GM23338 (cell line): ENCODE results near the gene JAK2. TPM values are rescaled to one million over a fixed set of nuclear protein-coding genes. Genes with fewer than 3 reads are reported as not detected.

ENCODE experiments used
- ATAC-seq: fragments of 200-7000 bp; cut with Tn5 transposase; 3 replicates; pipeline ENCODE4 v1.9.1; 2020
- DNase-seq: peaks from one replicate; pipeline ENCODE4 v3.0.0-alpha.2; 2015; ENCODE audit warnings: low spot score
- H2AFZ ChIP-seq: fragments of 200-600 bp; sonication (generic); 2 replicates; pipeline ENCODE4 v1.8.0; 2016; ENCODE audit warnings: antibody characterized with exemption, mild to moderate bottlenecking, moderate library complexity
- H3F3A ChIP-seq: fragments of 200-600 bp; sonication (generic); replicated peaks from 2 replicates; pipeline ENCODE4 v1.8.0; 2017; ENCODE audit warnings: antibody characterized with exemption, mixed run types, low read depth
- H3K27ac ChIP-seq: fragments of 200-600 bp; sonication (generic); 2 replicates; pipeline ENCODE4 v1.6.1; 2016; ENCODE audit warnings: low read depth
- H3K27me3 ChIP-seq: fragments of 200-600 bp; sonication (generic); 2 replicates; pipeline ENCODE4 v1.8.0; 2016; ENCODE audit warnings: mild to moderate bottlenecking, mixed run types, moderate library complexity; ENCODE audit not compliant: insufficient read depth
- H3K36me3 ChIP-seq: fragments of 200-600 bp; sonication (generic); 2 replicates; pipeline ENCODE4 v1.8.0; 2016; ENCODE audit warnings: mild to moderate bottlenecking; ENCODE audit not compliant: insufficient read depth
- H3K4me1 ChIP-seq: fragments of 200-600 bp; sonication (generic); 2 replicates; pipeline ENCODE4 v1.8.0; 2016; ENCODE audit warnings: mild to moderate bottlenecking, moderate library complexity; ENCODE audit not compliant: insufficient read depth
- H3K4me2 ChIP-seq: fragments of 200-600 bp; sonication (generic); 2 replicates; pipeline ENCODE4 v1.7.1; 2017; ENCODE audit warnings: mixed run types
- H3K4me3 ChIP-seq: fragments of 200-600 bp; sonication (generic); 2 replicates; pipeline ENCODE4 v1.6.1; 2016; ENCODE audit warnings: mixed run types
- H3K79me2 ChIP-seq: fragments of 200-600 bp; sonication (generic); replicated peaks from 2 replicates; pipeline ENCODE4 v1.8.0; 2017; ENCODE audit warnings: mild to moderate bottlenecking; ENCODE audit not compliant: insufficient read depth
- H3K9me2 ChIP-seq: fragments of 200-600 bp; sonication (generic); 2 replicates; pipeline ENCODE4 v1.8.0; 2017; ENCODE audit not compliant: insufficient read depth
- H4K20me1 ChIP-seq: fragments of 200-600 bp; sonication (generic); replicated peaks from 2 replicates; pipeline ENCODE4 v1.8.0; 2017; ENCODE audit warnings: mild to moderate bottlenecking; ENCODE audit not compliant: insufficient read depth
- H3K27ac Mint-ChIP-seq: 2 replicates; pipeline ENCODE4 v1.8.0; 2020; ENCODE audit warnings: inconsistent platforms, mild to moderate bottlenecking, moderate library complexity, mixed read lengths
- H3K27me3 Mint-ChIP-seq: 3 replicates; pipeline ENCODE4 v1.8.0; 2022; ENCODE audit warnings: low read depth, mild to moderate bottlenecking, moderate library complexity, mixed read lengths, inconsistent platforms; ENCODE audit not compliant: insufficient read depth, poor library complexity
- H3K36me3 Mint-ChIP-seq: 3 replicates; pipeline ENCODE4 v1.8.0; 2021; ENCODE audit warnings: low read depth, mild to moderate bottlenecking, inconsistent platforms, moderate library complexity, mixed read lengths
- H3K4me1 Mint-ChIP-seq: 3 replicates; pipeline ENCODE4 v1.8.0; 2020; ENCODE audit warnings: mild to moderate bottlenecking, inconsistent platforms, mixed read lengths
- H3K4me3 Mint-ChIP-seq: 3 replicates; pipeline ENCODE4 v1.8.0; 2021; ENCODE audit warnings: moderate library complexity, mild to moderate bottlenecking, inconsistent platforms, mixed read lengths
- H3K9me3 Mint-ChIP-seq: 3 replicates; pipeline ENCODE4 v1.8.0; 2020; ENCODE audit warnings: moderate library complexity, mild to moderate bottlenecking, inconsistent platforms, mixed read lengths
- EZH2 ChIP-seq: fragments of 200-600 bp; sonication (generic); IDR thresholded peaks from one replicate; pipeline ENCODE4 v1.8.0; 2017; ENCODE audit warnings: antibody characterized with exemption, mild to moderate bottlenecking, low read depth; ENCODE audit not compliant: unreplicated experiment
- EZH2phosphoT487 ChIP-seq: fragments of 200-600 bp; sonication (generic); IDR thresholded peaks from one replicate; pipeline ENCODE4 v1.8.1; 2018; ENCODE audit warnings: antibody characterized with exemption; ENCODE audit not compliant: unreplicated experiment
- NANOG ChIP-seq: IDR thresholded peaks from 2 replicates; pipeline ENCODE4 v1.6.1; 2016; ENCODE audit warnings: antibody characterized with exemption, borderline replicate concordance
- POLR2AphosphoS5 ChIP-seq: IDR thresholded peaks from 2 replicates; pipeline ENCODE4 v1.6.1; 2016; ENCODE audit warnings: antibody characterized with exemption, low read depth
- ZNF114 ChIP-seq: fragments of 250-450 bp; sonication (Bioruptor Pico); IDR thresholded peaks from 2 replicates; pipeline ENCODE4 v1.5.0; 2020; ENCODE audit warnings: mild to moderate bottlenecking, moderate library complexity
- ZNF331 ChIP-seq: fragments of 250-450 bp; sonication (Bioruptor Pico); IDR thresholded peaks from 2 replicates; pipeline ENCODE4 v1.5.0; 2020; ENCODE audit warnings: low read depth, mild to moderate bottlenecking, moderate library complexity
- polyA plus RNA-seq: library from polyadenylated mRNA; unstranded; fragments of >200 nt; fragmentation: Nextera tagmentation; extraction: Ambion mirVana; gene quantifications from 2 replicates; pipeline ENCODE4 v1.2.1, GENCODE V29; 2016
- total RNA-seq: library from RNA; depleted of rRNA; stranded (reverse); fragments of >200 nt; shearing (Covaris generic); gene quantifications from 2 replicates; pipeline ENCODE4 v1.2.3, GENCODE V29; 2014
- TF ChIP-seq, protein P1 (sequence below), 2 experiments: fragments of 200-600 bp in 1 of 2; sonication (generic) in 1 of 2; conservative IDR thresholded peaks; 2 replicates each; pipeline versions ENCODE4 v1.5.1 to v1.6.1; 2016 to 2017; ENCODE audit warnings: antibody characterized with exemption in 2 of 2, low read depth in 2 of 2, mild to moderate bottlenecking in 2 of 2, moderate library complexity in 1 of 2
- TF ChIP-seq, protein P2 (sequence below): IDR thresholded peaks from 2 replicates; pipeline ENCODE4 v1.6.1; 2016; ENCODE audit warnings: antibody characterized with exemption
- TF ChIP-seq, protein P3 (sequence below): fragments of 250-450 bp; sonication (Bioruptor Pico); IDR thresholded peaks from 2 replicates; pipeline ENCODE4 v1.5.0; 2020; ENCODE audit warnings: mild to moderate bottlenecking, moderate library complexity
- TF ChIP-seq, protein P4 (sequence below): IDR thresholded peaks from one replicate; pipeline ENCODE4 v1.6.1; 2018; ENCODE audit warnings: antibody characterized with exemption; ENCODE audit not compliant: unreplicated experiment

JAK2 gene
- total and polyA plus RNA-seq, 2 experiments from 2014 or later = 1.1 to 3.0 TPM

DNA sequence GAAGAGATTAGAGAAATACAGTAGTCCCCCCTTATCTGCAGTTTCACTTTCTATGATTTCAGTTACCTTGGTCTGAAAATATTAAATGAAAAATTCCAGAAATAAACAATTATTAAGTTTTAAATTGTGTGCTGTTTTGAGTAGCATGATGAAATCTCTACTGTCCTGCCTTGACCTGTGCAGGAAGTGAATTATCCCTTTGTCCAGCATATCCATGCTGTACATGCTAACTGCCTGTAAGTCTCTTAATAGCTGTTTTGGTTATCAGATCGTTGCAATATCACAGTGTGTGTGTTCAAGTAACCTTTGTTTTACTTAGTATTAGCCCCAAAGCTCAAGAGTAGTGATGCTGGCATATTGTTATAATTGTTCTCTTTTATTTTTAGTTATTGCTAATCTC lies 11.2 kb upstream of the JAK2 start (continued):
- TF ChIP-seq, protein P1, sequence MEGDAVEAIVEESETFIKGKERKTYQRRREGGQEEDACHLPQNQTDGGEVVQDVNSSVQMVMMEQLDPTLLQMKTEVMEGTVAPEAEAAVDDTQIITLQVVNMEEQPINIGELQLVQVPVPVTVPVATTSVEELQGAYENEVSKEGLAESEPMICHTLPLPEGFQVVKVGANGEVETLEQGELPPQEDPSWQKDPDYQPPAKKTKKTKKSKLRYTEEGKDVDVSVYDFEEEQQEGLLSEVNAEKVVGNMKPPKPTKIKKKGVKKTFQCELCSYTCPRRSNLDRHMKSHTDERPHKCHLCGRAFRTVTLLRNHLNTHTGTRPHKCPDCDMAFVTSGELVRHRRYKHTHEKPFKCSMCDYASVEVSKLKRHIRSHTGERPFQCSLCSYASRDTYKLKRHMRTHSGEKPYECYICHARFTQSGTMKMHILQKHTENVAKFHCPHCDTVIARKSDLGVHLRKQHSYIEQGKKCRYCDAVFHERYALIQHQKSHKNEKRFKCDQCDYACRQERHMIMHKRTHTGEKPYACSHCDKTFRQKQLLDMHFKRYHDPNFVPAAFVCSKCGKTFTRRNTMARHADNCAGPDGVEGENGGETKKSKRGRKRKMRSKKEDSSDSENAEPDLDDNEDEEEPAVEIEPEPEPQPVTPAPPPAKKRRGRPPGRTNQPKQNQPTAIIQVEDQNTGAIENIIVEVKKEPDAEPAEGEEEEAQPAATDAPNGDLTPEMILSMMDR (conservative IDR thresholded peaks at IDR 0.05; ENCODE audit: low read depth in 2 of 2) = no peak
- no peak for TF ChIP-seq EZH2
- no peak for TF ChIP-seq NANOG

DNA sequence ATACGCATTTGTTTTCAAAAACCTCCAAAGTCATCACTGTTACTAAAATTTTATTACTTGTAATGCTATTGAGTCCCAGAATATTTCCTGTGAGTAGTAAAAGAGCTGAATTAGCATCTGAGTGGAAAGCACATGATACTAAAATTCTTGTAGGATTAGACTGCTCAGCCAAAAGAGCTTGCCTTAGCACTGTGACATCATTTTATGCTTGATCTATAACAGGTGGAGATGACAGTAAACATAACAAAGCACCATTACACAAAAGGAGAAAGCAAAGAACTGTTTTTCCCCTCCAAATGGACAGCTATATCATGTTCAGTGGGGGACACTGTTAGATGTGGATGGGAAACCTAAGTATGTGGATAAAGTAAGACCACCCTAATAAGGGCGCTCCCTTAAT lies 5.8 kb upstream of the JAK2 start:
- H3K27me3 ChIP-seq = no peaks in the 10 kb centered on the region
- DNase-seq (no peak), ATAC-seq (no peak)
- peaks cover 10% of the 10 kb centered on the region for H3K4me1 ChIP-seq
- no peak overlapping the region for H2AFZ ChIP-seq
- H4K20me1 ChIP-seq = no peaks in the 10 kb centered on the region
- no peaks in the 10 kb centered on the region; the same call in 2 of the 3 replicates for H3K9me3 Mint-ChIP-seq
- H3K36me3 ChIP-seq = no peaks in the 10 kb centered on the region
- no peaks in the 10 kb centered on the region for H3K9me2 ChIP-seq
- peaks cover 7% of the 10 kb centered on the region for H3K4me1 Mint-ChIP-seq
- H3K4me3 Mint-ChIP-seq = no peak overlapping the region
- H3F3A ChIP-seq = no peaks in the 10 kb centered on the region; the same call in 1 of the 2 replicates
- no peak overlapping the region for H3K27ac Mint-ChIP-seq
- no peak overlapping the region for H3K4me2 ChIP-seq
- H3K79me2 ChIP-seq = no peaks in the 10 kb centered on the region
- H3K27ac ChIP-seq = no peak overlapping the region
- no peak overlapping the region for H3K4me3 ChIP-seq
- H3K27me3 Mint-ChIP-seq = no peaks in the 10 kb centered on the region
- H3K36me3 Mint-ChIP-seq = no peaks in the 10 kb centered on the region
- TF ChIP-seq EZH2 (no peak), ZNF331 (CRISPR knock-in tag) (no peak), ZNF114 (CRISPR knock-in tag) (no peak), POLR2AphosphoS5 (no peak), EZH2phosphoT487 (no peak)
- TF ChIP-seq, protein P2, sequence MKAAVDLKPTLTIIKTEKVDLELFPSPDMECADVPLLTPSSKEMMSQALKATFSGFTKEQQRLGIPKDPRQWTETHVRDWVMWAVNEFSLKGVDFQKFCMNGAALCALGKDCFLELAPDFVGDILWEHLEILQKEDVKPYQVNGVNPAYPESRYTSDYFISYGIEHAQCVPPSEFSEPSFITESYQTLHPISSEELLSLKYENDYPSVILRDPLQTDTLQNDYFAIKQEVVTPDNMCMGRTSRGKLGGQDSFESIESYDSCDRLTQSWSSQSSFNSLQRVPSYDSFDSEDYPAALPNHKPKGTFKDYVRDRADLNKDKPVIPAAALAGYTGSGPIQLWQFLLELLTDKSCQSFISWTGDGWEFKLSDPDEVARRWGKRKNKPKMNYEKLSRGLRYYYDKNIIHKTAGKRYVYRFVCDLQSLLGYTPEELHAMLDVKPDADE = no peak
- TF ChIP-seq, protein P1 (conservative IDR thresholded peaks at IDR 0.05; ENCODE audit: low read depth in 2 of 2) = no peak
- TF ChIP-seq, protein P3, sequence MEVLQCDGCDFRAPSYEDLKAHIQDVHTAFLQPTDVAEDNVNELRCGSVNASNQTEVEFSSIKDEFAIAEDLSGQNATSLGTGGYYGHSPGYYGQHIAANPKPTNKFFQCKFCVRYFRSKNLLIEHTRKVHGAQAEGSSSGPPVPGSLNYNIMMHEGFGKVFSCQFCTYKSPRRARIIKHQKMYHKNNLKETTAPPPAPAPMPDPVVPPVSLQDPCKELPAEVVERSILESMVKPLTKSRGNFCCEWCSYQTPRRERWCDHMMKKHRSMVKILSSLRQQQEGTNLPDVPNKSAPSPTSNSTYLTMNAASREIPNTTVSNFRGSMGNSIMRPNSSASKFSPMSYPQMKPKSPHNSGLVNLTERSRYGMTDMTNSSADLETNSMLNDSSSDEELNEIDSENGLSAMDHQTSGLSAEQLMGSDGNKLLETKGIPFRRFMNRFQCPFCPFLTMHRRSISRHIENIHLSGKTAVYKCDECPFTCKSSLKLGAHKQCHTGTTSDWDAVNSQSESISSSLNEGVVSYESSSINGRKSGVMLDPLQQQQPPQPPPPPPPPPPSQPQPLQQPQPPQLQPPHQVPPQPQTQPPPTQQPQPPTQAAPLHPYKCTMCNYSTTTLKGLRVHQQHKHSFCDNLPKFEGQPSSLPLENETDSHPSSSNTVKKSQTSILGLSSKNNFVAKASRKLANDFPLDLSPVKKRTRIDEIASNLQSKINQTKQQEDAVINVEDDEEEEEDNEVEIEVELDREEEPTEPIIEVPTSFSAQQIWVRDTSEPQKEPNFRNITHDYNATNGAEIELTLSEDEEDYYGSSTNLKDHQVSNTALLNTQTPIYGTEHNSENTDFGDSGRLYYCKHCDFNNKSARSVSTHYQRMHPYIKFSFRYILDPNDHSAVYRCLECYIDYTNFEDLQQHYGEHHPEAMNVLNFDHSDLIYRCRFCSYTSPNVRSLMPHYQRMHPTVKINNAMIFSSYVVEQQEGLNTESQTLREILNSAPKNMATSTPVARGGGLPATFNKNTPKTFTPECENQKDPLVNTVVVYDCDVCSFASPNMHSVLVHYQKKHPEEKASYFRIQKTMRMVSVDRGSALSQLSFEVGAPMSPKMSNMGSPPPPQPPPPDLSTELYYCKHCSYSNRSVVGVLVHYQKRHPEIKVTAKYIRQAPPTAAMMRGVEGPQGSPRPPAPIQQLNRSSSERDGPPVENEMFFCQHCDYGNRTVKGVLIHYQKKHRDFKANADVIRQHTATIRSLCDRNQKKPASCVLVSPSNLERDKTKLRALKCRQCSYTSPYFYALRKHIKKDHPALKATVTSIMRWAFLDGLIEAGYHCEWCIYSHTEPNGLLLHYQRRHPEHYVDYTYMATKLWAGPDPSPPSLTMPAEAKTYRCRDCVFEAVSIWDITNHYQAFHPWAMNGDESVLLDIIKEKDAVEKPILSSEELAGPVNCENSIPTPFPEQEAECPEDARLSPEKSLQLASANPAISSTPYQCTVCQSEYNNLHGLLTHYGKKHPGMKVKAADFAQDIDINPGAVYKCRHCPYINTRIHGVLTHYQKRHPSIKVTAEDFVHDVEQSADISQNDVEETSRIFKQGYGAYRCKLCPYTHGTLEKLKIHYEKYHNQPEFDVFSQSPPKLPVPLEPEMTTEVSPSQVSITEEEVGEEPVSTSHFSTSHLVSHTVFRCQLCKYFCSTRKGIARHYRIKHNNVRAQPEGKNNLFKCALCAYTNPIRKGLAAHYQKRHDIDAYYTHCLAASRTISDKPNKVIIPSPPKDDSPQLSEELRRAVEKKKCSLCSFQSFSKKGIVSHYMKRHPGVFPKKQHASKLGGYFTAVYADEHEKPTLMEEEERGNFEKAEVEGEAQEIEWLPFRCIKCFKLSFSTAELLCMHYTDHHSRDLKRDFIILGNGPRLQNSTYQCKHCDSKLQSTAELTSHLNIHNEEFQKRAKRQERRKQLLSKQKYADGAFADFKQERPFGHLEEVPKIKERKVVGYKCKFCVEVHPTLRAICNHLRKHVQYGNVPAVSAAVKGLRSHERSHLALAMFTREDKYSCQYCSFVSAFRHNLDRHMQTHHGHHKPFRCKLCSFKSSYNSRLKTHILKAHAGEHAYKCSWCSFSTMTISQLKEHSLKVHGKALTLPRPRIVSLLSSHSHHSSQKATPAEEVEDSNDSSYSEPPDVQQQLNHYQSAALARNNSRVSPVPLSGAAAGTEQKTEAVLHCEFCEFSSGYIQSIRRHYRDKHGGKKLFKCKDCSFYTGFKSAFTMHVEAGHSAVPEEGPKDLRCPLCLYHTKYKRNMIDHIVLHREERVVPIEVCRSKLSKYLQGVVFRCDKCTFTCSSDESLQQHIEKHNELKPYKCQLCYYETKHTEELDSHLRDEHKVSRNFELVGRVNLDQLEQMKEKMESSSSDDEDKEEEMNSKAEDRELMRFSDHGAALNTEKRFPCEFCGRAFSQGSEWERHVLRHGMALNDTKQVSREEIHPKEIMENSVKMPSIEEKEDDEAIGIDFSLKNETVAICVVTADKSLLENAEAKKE = no peak
- TF ChIP-seq, protein P4, sequence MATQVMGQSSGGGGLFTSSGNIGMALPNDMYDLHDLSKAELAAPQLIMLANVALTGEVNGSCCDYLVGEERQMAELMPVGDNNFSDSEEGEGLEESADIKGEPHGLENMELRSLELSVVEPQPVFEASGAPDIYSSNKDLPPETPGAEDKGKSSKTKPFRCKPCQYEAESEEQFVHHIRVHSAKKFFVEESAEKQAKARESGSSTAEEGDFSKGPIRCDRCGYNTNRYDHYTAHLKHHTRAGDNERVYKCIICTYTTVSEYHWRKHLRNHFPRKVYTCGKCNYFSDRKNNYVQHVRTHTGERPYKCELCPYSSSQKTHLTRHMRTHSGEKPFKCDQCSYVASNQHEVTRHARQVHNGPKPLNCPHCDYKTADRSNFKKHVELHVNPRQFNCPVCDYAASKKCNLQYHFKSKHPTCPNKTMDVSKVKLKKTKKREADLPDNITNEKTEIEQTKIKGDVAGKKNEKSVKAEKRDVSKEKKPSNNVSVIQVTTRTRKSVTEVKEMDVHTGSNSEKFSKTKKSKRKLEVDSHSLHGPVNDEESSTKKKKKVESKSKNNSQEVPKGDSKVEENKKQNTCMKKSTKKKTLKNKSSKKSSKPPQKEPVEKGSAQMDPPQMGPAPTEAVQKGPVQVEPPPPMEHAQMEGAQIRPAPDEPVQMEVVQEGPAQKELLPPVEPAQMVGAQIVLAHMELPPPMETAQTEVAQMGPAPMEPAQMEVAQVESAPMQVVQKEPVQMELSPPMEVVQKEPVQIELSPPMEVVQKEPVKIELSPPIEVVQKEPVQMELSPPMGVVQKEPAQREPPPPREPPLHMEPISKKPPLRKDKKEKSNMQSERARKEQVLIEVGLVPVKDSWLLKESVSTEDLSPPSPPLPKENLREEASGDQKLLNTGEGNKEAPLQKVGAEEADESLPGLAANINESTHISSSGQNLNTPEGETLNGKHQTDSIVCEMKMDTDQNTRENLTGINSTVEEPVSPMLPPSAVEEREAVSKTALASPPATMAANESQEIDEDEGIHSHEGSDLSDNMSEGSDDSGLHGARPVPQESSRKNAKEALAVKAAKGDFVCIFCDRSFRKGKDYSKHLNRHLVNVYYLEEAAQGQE = no peak
